ENCODE measurements around the gene CTCFL. TPM values are rescaled to one million over a fixed set of nuclear protein-coding genes. Genes with fewer than 3 reads are reported as not detected.

The CTCFL gene
- total RNA-seq, 8 experiments from 2014 or later: 0.07 to 1.8 (median 0.38) TPM; not detected in 1

GRCh38 chr20:57566399-57566798 is 41.5 kb upstream of the CTCFL start:
- Histone ChIP-seq H3K4me1 (replicated peaks in 1 of 2) (peaks cover 9 to 12% of the 10 kb centered on the region in 2 donors), H3K27ac (no peak overlapping the region), H3K4me3 (no peak overlapping the region)
- ATAC-seq (replicated peaks in 6 of 8): no peak
- WGBS, 10 experiments: 0 to 25% (median 17%) methylated on average over 1 of the region's 1 CpG; no CpG with 5 or more reads in 5 of the 10 experiments
- in situ Hi-C loops (cut with MboI; ENCODE audit: low pct_unique_long_range_greater_than_20kb in 2 of 9, low sequenced_read_pairs in 9 of 9, unreplicated experiment in 9 of 9): no loop called here

GRCh38 chr20:57564951-57565642 is 40.2 kb upstream of the CTCFL start:
- no peak for ATAC-seq (replicated peaks in 6 of 8)
- 52 to 100% (median 80%) methylated on average over 2 to 8 of the region's 11 CpGs; no CpG with 5 or more reads in 1 of the 10 experiments for WGBS, 10 experiments
- in situ Hi-C loops (cut with MboI; ENCODE audit: low pct_unique_long_range_greater_than_20kb in 2 of 9, low sequenced_read_pairs in 9 of 9, unreplicated experiment in 9 of 9): no loop called here
- Histone ChIP-seq H3K4me1 (replicated peaks in 1 of 2) (peaks cover 3 to 10% of the 10 kb centered on the region in 2 donors), H3K27ac (no peak overlapping the region), H3K4me3 (no peak overlapping the region)

GRCh38 chr20:57564180-57564802 is 39.4 kb upstream of the CTCFL start:
- ATAC-seq (replicated peaks in 6 of 8): no peak
- WGBS, 10 experiments: 31 to 100% (median 64%) methylated on average over 1 to 9 of the region's 14 CpGs; no CpG with 5 or more reads in 2 of the 10 experiments
- H3K27ac ChIP-seq: no peak overlapping the region
- in situ Hi-C loops (cut with MboI; ENCODE audit: low pct_unique_long_range_greater_than_20kb in 2 of 9, low sequenced_read_pairs in 9 of 9, unreplicated experiment in 9 of 9): no loop called here
- H3K4me1 ChIP-seq (replicated peaks in 1 of 2): peaks cover 3 to 8% of the 10 kb centered on the region in 2 donors
- H3K4me3 ChIP-seq: no peak overlapping the region

- WGBS, 10 experiments: 58 to 96% (median 88%) methylated on average over 1 to 12 of the region's 12 CpGs; no CpG with 5 or more reads in 2 of the 10 experiments
- no peak overlapping the region for H3K4me3 ChIP-seq
- no peak for ATAC-seq (replicated peaks in 6 of 8)
- peaks cover 2 to 8% of the 10 kb centered on the region in 2 donors for H3K4me1 ChIP-seq (replicated peaks in 1 of 2)
- H3K27ac ChIP-seq: no peak overlapping the region
- in situ Hi-C loops (cut with MboI; ENCODE audit: low pct_unique_long_range_greater_than_20kb in 2 of 9, low sequenced_read_pairs in 9 of 9, unreplicated experiment in 9 of 9): no loop called here
These were observed 38.6 kb upstream of the CTCFL start for GRCh38 chr20:57563522-57563921.

GRCh38 chr20:57562541-57563465 is 37.9 kb upstream of the CTCFL start:
- no peak overlapping the region for H3K27ac ChIP-seq
- 61 to 95% (median 80%) methylated on average over 1 to 30 of the region's 35 CpGs; no CpG with 5 or more reads in 2 of the 10 experiments for WGBS, 10 experiments
- no peak for ATAC-seq (replicated peaks in 6 of 8)
- no peak overlapping the region for H3K4me3 ChIP-seq
- in situ Hi-C loops (cut with MboI; ENCODE audit: low pct_unique_long_range_greater_than_20kb in 2 of 9, low sequenced_read_pairs in 9 of 9, unreplicated experiment in 9 of 9): no loop called here
- H3K4me1 ChIP-seq (replicated peaks in 1 of 2): peaks cover 0 to 8% of the 10 kb centered on the region in 2 donors

- WGBS, 10 experiments: 30 to 98% (median 89%) methylated on average over 3 to 16 of the region's 24 CpGs; no CpG with 5 or more reads in 3 of the 10 experiments
- Histone ChIP-seq H3K27ac (no peak overlapping the region), H3K4me3 (no peak overlapping the region), H3K4me1 (replicated peaks in 1 of 2) (peaks cover 0 to 8% of the 10 kb centered on the region in 2 donors)
- in situ Hi-C loops (cut with MboI; ENCODE audit: low pct_unique_long_range_greater_than_20kb in 2 of 9, low sequenced_read_pairs in 9 of 9, unreplicated experiment in 9 of 9): no loop called here
- ATAC-seq (replicated peaks in 6 of 8): no peak
These were observed 36.7 kb upstream of the CTCFL start for GRCh38 chr20:57561356-57562279.

- Histone ChIP-seq H3K27ac (no peak within 1 kb of the TSS), H3K4me3 (no peak within 1 kb of the TSS), H3K4me1 (replicated peaks in 1 of 2) (peaks cover 0 to 8% of the 10 kb centered on the region in 2 donors)
- 20 to 87% (median 61%) methylated on average over 1 to 12 of the region's 14 CpGs; no CpG with 5 or more reads in 2 of the 10 experiments for WGBS, 10 experiments
- in situ Hi-C loops (cut with MboI; ENCODE audit: low pct_unique_long_range_greater_than_20kb in 2 of 9, low sequenced_read_pairs in 9 of 9, unreplicated experiment in 9 of 9): no loop called here
- peak in 6 of 8 experiments; percentile 40 to 100 (median 67) for ATAC-seq (replicated peaks in 6 of 8)
These were observed 35.8 kb upstream of the CTCFL start, which contains the start of gene PCK1 for GRCh38 chr20:57560554-57561355. TSS of gene PCK1 (plus strand) at chr20:57561110. CDS start at chr20:57561412, 302 bp downstream.

- Histone ChIP-seq H3K27ac (no peak overlapping the region), H3K4me1 (replicated peaks in 1 of 2) (peaks cover 0 to 8% of the 10 kb centered on the region in 2 donors), H3K4me3 (no peak overlapping the region)
- in situ Hi-C loops (cut with MboI; ENCODE audit: low pct_unique_long_range_greater_than_20kb in 2 of 9, low sequenced_read_pairs in 9 of 9, unreplicated experiment in 9 of 9): no loop called here
- 0 to 97% (median 73%) methylated on average over 1 to 5 of the region's 8 CpGs; no CpG with 5 or more reads in 4 of the 10 experiments for WGBS, 10 experiments
- no peak for ATAC-seq (replicated peaks in 6 of 8)
These were observed 35.0 kb upstream of the CTCFL start for GRCh38 chr20:57559658-57560553.

- peak in 1 of 8 experiments; percentile 65 for ATAC-seq (replicated peaks in 6 of 8)
- Histone ChIP-seq H3K27ac (no peak overlapping the region), H3K4me1 (replicated peaks in 1 of 2) (peaks cover 0 to 8% of the 10 kb centered on the region in 2 donors), H3K4me3 (no peak overlapping the region)
- 51 to 100% (median 84%) methylated on average over 1 to 10 of the region's 10 CpGs; no CpG with 5 or more reads in 2 of the 10 experiments for WGBS, 10 experiments
- in situ Hi-C loops (cut with MboI; ENCODE audit: low pct_unique_long_range_greater_than_20kb in 2 of 9, low sequenced_read_pairs in 9 of 9, unreplicated experiment in 9 of 9): no loop called here
These were observed 34.3 kb upstream of the CTCFL start for GRCh38 chr20:57559289-57559634.

- in situ Hi-C loops (cut with MboI; ENCODE audit: low pct_unique_long_range_greater_than_20kb in 2 of 9, low sequenced_read_pairs in 9 of 9, unreplicated experiment in 9 of 9): no loop called here
- no peak overlapping the region for H3K4me3 ChIP-seq
- H3K27ac ChIP-seq: no peak overlapping the region
- peaks cover 0 to 8% of the 10 kb centered on the region in 2 donors for H3K4me1 ChIP-seq (replicated peaks in 1 of 2)
- peak in 2 of 8 experiments; percentile 16 to 48 for ATAC-seq (replicated peaks in 6 of 8)
- 30 to 89% (median 65%) methylated on average over 2 to 11 of the region's 15 CpGs for WGBS, 10 experiments
These were observed 33.8 kb upstream of the CTCFL start for GRCh38 chr20:57558614-57559288.
